H1 (cell line): Measurements from ENCODE around the gene UNC119. TPM values are rescaled to one million over a fixed set of nuclear protein-coding genes. Genes with fewer than 3 reads are reported as not detected.

ENCODE experiments used
- CTCF ChIA-PET: fragments of 300-600 bp; sonication (Branson Sonifier 250); formaldehyde crosslinking; loops from one replicate; lab custom pipeline; 2021; ENCODE audit not compliant: partially characterized antibody; lab: Charles Lee
- POLR2A ChIA-PET: fragments of 300-600 bp; sonication (Branson Sonifier 250); formaldehyde crosslinking; loops from one replicate; lab custom pipeline; 2021; ENCODE audit warnings: inconsistent platforms; ENCODE audit not compliant: partially characterized antibody; lab: Charles Lee
- DNase-seq, 2 experiments: peaks; one replicate each; pipeline versions ENCODE4 v3.0.0 to v3.0.0-alpha.2; 2010 to 2022; ENCODE audit warnings: low spot score in 2 of 2, low read depth in 1 of 2, mixed read lengths in 1 of 2
- FAIRE-seq: peaks from 2 replicates; lab custom pipeline; 2011; peaks lifted over from hg19 to GRCh38; lab: Jason Lieb, UNC
- H2AFZ ChIP-seq: 2 replicates; pipeline ENCODE4 v1.8.1; 2012; ENCODE audit warnings: low read length, inconsistent platforms
- H2AK5ac ChIP-seq: 2 replicates; pipeline ENCODE4 v1.6.1; 2013; ENCODE audit warnings: low read depth, low read length
- H2BK120ac ChIP-seq: replicated peaks from 2 replicates; pipeline ENCODE3; 2013; ENCODE audit warnings: low read depth, low read length, inconsistent platforms
- H2BK12ac ChIP-seq: 2 replicates; pipeline ENCODE4 v1.6.1; 2013; ENCODE audit warnings: low read depth, low read length
- H2BK15ac ChIP-seq: 2 replicates; pipeline ENCODE4 v1.6.1; 2013; ENCODE audit warnings: low read length
- H2BK20ac ChIP-seq: 2 replicates; pipeline ENCODE4 v1.6.1; 2013; ENCODE audit warnings: low read length
- H2BK5ac ChIP-seq: 2 replicates; pipeline ENCODE4 v1.6.1; 2013; ENCODE audit warnings: low read depth, low read length
- H3K14ac ChIP-seq: 2 replicates; pipeline ENCODE4 v1.6.1; 2013; ENCODE audit warnings: inconsistent platforms; ENCODE audit not compliant: insufficient read length
- H3K18ac ChIP-seq: 2 replicates; pipeline ENCODE4 v1.6.1; 2013; ENCODE audit warnings: low read length; ENCODE audit errors: extremely low read depth
- H3K23ac ChIP-seq: 2 replicates; pipeline ENCODE4 v1.6.1; 2013; ENCODE audit warnings: inconsistent platforms; ENCODE audit not compliant: insufficient read length
- H3K23me2 ChIP-seq: 2 replicates; pipeline ENCODE4 v1.6.1; 2013; ENCODE audit warnings: low read depth, low read length
- H3K27ac ChIP-seq: 2 replicates; pipeline ENCODE4 v1.6.1; 2011; ENCODE audit warnings: low read depth, low read length, inconsistent platforms
- H3K27me3 ChIP-seq, 4 experiments: replicated peaks in 1 of 4; 1 replicate in 1 of 4; 2 replicates in 3 of 4; pipeline versions ENCODE4 v1.6.1 to v1.8.1; 2011 to 2013; ENCODE audit warnings: low read length in 3 of 4, mild to moderate bottlenecking in 3 of 4, inconsistent platforms in 2 of 4, mixed read lengths in 2 of 4, moderate library complexity in 1 of 4; ENCODE audit not compliant: control insufficient read depth in 3 of 4, insufficient read depth in 3 of 4; ENCODE audit errors: extremely low read depth in 1 of 4
- H3K36me3 ChIP-seq, 4 experiments: 2 replicates each; pipeline versions ENCODE4 v1.6.1 to v1.8.1; 2011 to 2013; ENCODE audit warnings: mild to moderate bottlenecking in 4 of 4, low read length in 3 of 4, moderate library complexity in 2 of 4, control low read depth in 1 of 4, inconsistent platforms in 1 of 4; ENCODE audit not compliant: insufficient read depth in 4 of 4, control insufficient read depth in 2 of 4
- H3K4ac ChIP-seq: replicated peaks from 2 replicates; pipeline ENCODE3; 2013; ENCODE audit warnings: low read length, low read depth, mixed read lengths, inconsistent platforms; ENCODE audit not compliant: insufficient read length
- H3K4me1 ChIP-seq, 4 experiments: replicated peaks in 1 of 4; 1 replicate in 1 of 4; 2 replicates in 3 of 4; pipeline versions ENCODE4 v1.6.1 to v1.8.1; 2011 to 2013; ENCODE audit warnings: low read length in 3 of 4, inconsistent platforms in 2 of 4, mixed read lengths in 1 of 4; ENCODE audit not compliant: insufficient read depth in 4 of 4, control insufficient read depth in 3 of 4
- H3K4me2 ChIP-seq, 2 experiments: 2 replicates each; pipeline versions ENCODE4 v1.6.1 to v1.8.1; 2011 to 2013; ENCODE audit warnings: low read depth in 2 of 2, low read length in 2 of 2, control low read depth in 1 of 2, inconsistent platforms in 1 of 2, mild to moderate bottlenecking in 1 of 2; ENCODE audit not compliant: insufficient read depth in 1 of 2
- H3K4me3 ChIP-seq, 4 experiments: fragments of 200-600, 300-600 bp in 1 of 4; sonication (generic), shearing (Covaris generic), sonication (Bioruptor Twin) in 1 of 4; 2 replicates each; pipeline versions ENCODE4 v1.5.1 to v1.8.1; 2011 to 2016; ENCODE audit warnings: low read length in 4 of 4, low read depth in 3 of 4, control low read depth in 2 of 4, inconsistent platforms in 2 of 4, mild to moderate bottlenecking in 2 of 4, mixed read lengths in 1 of 4, moderate library complexity in 1 of 4; ENCODE audit not compliant: insufficient read depth in 2 of 4; ENCODE audit errors: extremely low read depth in 1 of 4
- H3K56ac ChIP-seq: replicated peaks from 2 replicates; pipeline ENCODE3; 2013; ENCODE audit warnings: low read depth, mild to moderate bottlenecking, mixed read lengths, low read length, inconsistent platforms; ENCODE audit not compliant: insufficient read length
- H3K79me1 ChIP-seq: 2 replicates; pipeline ENCODE4 v1.6.1; 2013; ENCODE audit warnings: low read depth, low read length, control low read depth
- H3K79me2 ChIP-seq, 2 experiments: 2 replicates each; pipeline versions ENCODE4 v1.6.1 to v1.8.1; 2012 to 2013; ENCODE audit warnings: low read length in 2 of 2, mild to moderate bottlenecking in 2 of 2, inconsistent platforms in 1 of 2; ENCODE audit not compliant: insufficient read depth in 2 of 2, control insufficient read depth in 1 of 2
- H3K9ac ChIP-seq, 4 experiments: replicated peaks in 1 of 4; 1 replicate in 1 of 4; 2 replicates in 3 of 4; pipeline versions ENCODE4 v1.6.1 to v1.8.1; 2011 to 2013; ENCODE audit warnings: low read depth in 3 of 4, low read length in 3 of 4, control low read depth in 2 of 4, mild to moderate bottlenecking in 2 of 4, moderate library complexity in 2 of 4, inconsistent platforms in 1 of 4; ENCODE audit errors: extremely low read depth in 1 of 4
- H3K9me3 ChIP-seq, 2 experiments: 2 replicates each; pipeline versions ENCODE4 v1.6.1 to v1.8.1; 2012 to 2013; ENCODE audit warnings: mild to moderate bottlenecking in 2 of 2, moderate library complexity in 2 of 2, control low read depth in 1 of 2, inconsistent platforms in 1 of 2, low read depth in 1 of 2, low read length in 1 of 2, mixed read lengths in 1 of 2; ENCODE audit not compliant: insufficient read depth in 2 of 2
- H4K20me1 ChIP-seq, 2 experiments: replicated peaks in 1 of 2; 2 replicates each; pipeline versions ENCODE3 to v1.8.1; 2011 to 2013; ENCODE audit warnings: inconsistent platforms in 2 of 2, low read length in 2 of 2, mild to moderate bottlenecking in 1 of 2; ENCODE audit not compliant: insufficient read depth in 2 of 2, control insufficient read depth in 1 of 2
- H4K5ac ChIP-seq: 2 replicates; pipeline ENCODE4 v1.6.1; 2013; ENCODE audit warnings: low read length, low read depth, mixed read lengths, inconsistent platforms; ENCODE audit not compliant: insufficient read length
- H4K8ac ChIP-seq: 2 replicates; pipeline ENCODE4 v1.8.0; 2013; ENCODE audit warnings: mild to moderate bottlenecking, moderate library complexity, low read length, inconsistent platforms; ENCODE audit not compliant: insufficient read depth; ENCODE audit errors: extremely low read depth
- H4K91ac ChIP-seq: replicated peaks from 2 replicates; pipeline ENCODE3; 2013; ENCODE audit warnings: low read length, mixed read lengths, inconsistent platforms; ENCODE audit not compliant: insufficient read length
- CHD1 ChIP-seq: IDR thresholded peaks from 2 replicates; pipeline ENCODE4 v1.6.1; 2012; ENCODE audit warnings: low read depth, low read length, improper control_type of control experiment
- CTBP2 ChIP-seq: IDR thresholded peaks from 2 replicates; pipeline ENCODE4 v1.7.0; 2011; ENCODE audit warnings: borderline replicate concordance, mild to moderate bottlenecking, moderate library complexity, mixed read lengths, low read length; ENCODE audit not compliant: insufficient read depth, insufficient read length
- KDM1A ChIP-seq: fragments of 200-600, 300-600 bp; sonication (generic); IDR thresholded peaks from 2 replicates; pipeline ENCODE4 v1.7.1; 2016; ENCODE audit warnings: mild to moderate bottlenecking, low read length, borderline replicate concordance
- POU5F1 ChIP-seq: IDR thresholded peaks from 2 replicates; pipeline ENCODE4 v1.6.1; 2011; ENCODE audit warnings: low read depth, mild to moderate bottlenecking, low read length, moderate library complexity
- RFX5 ChIP-seq: IDR thresholded peaks from 2 replicates; pipeline ENCODE4 v1.6.1; 2011; ENCODE audit warnings: low read depth, low read length, improper control_type of control experiment, borderline replicate concordance
- SP1 ChIP-seq: IDR thresholded peaks from 2 replicates; pipeline ENCODE4 v1.6.1; 2011; ENCODE audit warnings: low read depth, low read length
- TAF7 ChIP-seq: optimal IDR thresholded peaks from 2 replicates; pipeline ENCODE3; 2011; ENCODE audit warnings: low read depth, mild to moderate bottlenecking, inconsistent platforms, low read length, moderate library complexity, borderline replicate concordance
- WGBS, 2 experiments: shearing (Covaris generic) in 1 of 2; methylation state at CpG; one replicate each; pipeline versions ENCODE4 v1.1.6 to v1.1.7; 2013 to 2015; ENCODE audit warnings: low lambda C conversion rate in 2 of 2, mixed read lengths in 2 of 2, inconsistent platforms in 1 of 2, low coverage in 1 of 2, missing lambda C conversion rate in 1 of 2; ENCODE audit not compliant: insufficient replicate concordance in 2 of 2, insufficient coverage in 1 of 2, insufficient read length in 1 of 2; ENCODE audit errors: extremely low coverage in 1 of 2, missing lambda C conversion rate in 1 of 2; 5-methylcytosine and 5-hydroxymethylcytosine counted together
- polyA plus RNA-seq, 7 experiments: library from polyadenylated mRNA; depleted of rRNA in 3 of 7; stranded (reverse) in 5 of 7; unstranded in 2 of 7; fragments of >200 nt in 5 of 7; fragments of 200-250 nt in 2 of 7; gene quantifications; 1 replicate in 5 of 7; 2 replicates in 1 of 7; 4 replicates in 1 of 7; pipeline versions ENCODE4 v1.2.1 to v1.2.3, GENCODE V29; 2011 to 2013; ENCODE audit warnings: missing spikeins in 2 of 7, mixed read lengths in 2 of 7
- total RNA-seq: library from RNA; stranded (reverse); fragmentation: NEBNext Ultra II Directional; extraction: Animal tissue kit (Norgen Biotek cat#: 25700); gene quantifications from 2 replicates; pipeline ENCODE4 v1.2.1, GENCODE V29; 2021

UNC119 gene
- total and polyA plus RNA-seq, 2 of the 8 experiments (the other 6 are each of a cell fraction or from before 2014, with no cell fraction given), result 43.5 to 94.4 TPM

GRCh38 chr17:28585851-28586250, 33.4 kb upstream of the UNC119 start:
- Histone ChIP-seq H4K8ac (no peak overlapping the region), H2AFZ (no peak overlapping the region), H3K79me2 (0 out of 4 replicates have a peak, but pooled peaks cover 0 to 3% of the 10 kb centered on the region in 2 experiments), H4K91ac (no peak overlapping the region), H2BK5ac (no peak overlapping the region), H2BK12ac (no peak overlapping the region), H3K56ac (no peak overlapping the region), H3K18ac (no peak overlapping the region), H3K4me1 (no peaks in the 10 kb centered on the region), H3K4ac (no peak overlapping the region), H3K23ac (no peak overlapping the region), H3K9ac (no peak overlapping the region), H3K27ac (no peak overlapping the region), H2BK15ac (no peak overlapping the region), H3K4me2 (no peak overlapping the region), H4K20me1 (peaks cover 1 to 4% of the 10 kb centered on the region in 2 experiments), H3K27me3 (no peaks in the 10 kb centered on the region), H3K9me3 (no peaks in the 10 kb centered on the region), H4K5ac (no peak overlapping the region), H3K14ac (no peak overlapping the region), H3K4me3 (no peak overlapping the region), H3K23me2 (no peaks in the 10 kb centered on the region), H2AK5ac (no peak overlapping the region), H2BK20ac (no peak overlapping the region), H2BK120ac (no peak overlapping the region), H3K36me3 (peaks cover 43 to 82% (median 67%) of the 10 kb centered on the region in 4 experiments), H3K79me1 (no peaks in the 10 kb centered on the region)
- no peak for TF ChIP-seq CHD1
- no peak for TF ChIP-seq RFX5
- no peak for TF ChIP-seq POU5F1
- no peak for TF ChIP-seq TAF7
- TF ChIP-seq SP1, result no peak
- TF ChIP-seq KDM1A, result no peak
- TF ChIP-seq CTBP2, result no peak
- 87% methylated on average over 3 of the region's 3 CpGs; no CpG with 5 or more reads in 1 of the 2 experiments for WGBS, 2 experiments
- DNase-seq, result no peak
- POLR2A ChIA-PET, result interaction anchor here (1.0 to 2.3 kb wide), 6 partner anchors 9 to 116 kb away, joined by 3 to 10 read pairs (median 4); partner anchors contain the start of gene ALDOC
- CTCF ChIA-PET, result interaction anchor here (1.8 kb wide), 1 partner anchor 37 kb away, joined by 4 read pairs; no protein-coding TSS in a partner anchor
- FAIRE-seq, result no peak
